GM12878 (cell line): Measurements from ENCODE around the gene CLEC16A. TPM values are rescaled to one million over a fixed set of nuclear protein-coding genes. Genes with fewer than 3 reads are reported as not detected.

ENCODE experiments used
- ASH2L ChIP-seq: fragments of 300-600, 200-600 bp; sonication (generic); IDR thresholded peaks from 2 replicates; pipeline ENCODE4 v1.6.1; 2017; ENCODE audit warnings: low read depth, mild to moderate bottlenecking, borderline replicate concordance
- HCFC1 ChIP-seq: fragments of 150-350 bp; IDR thresholded peaks from 2 replicates; pipeline ENCODE4 v1.6.1; 2014; ENCODE audit warnings: low read length
- NBN ChIP-seq: fragments of 450-650 bp; IDR thresholded peaks from 2 replicates; pipeline ENCODE4 v1.6.1; 2016
- RUNX3 ChIP-seq: IDR thresholded peaks from 2 replicates; pipeline ENCODE4 v1.6.1; 2012; ENCODE audit warnings: low read length, inconsistent platforms
- ZZZ3 ChIP-seq: IDR thresholded peaks from 2 replicates; pipeline ENCODE4 v1.6.1; 2011; ENCODE audit warnings: low read depth; ENCODE audit not compliant: control insufficient read depth, insufficient read length
- polyA plus RNA-seq, 11 experiments: library from polyadenylated mRNA; depleted of rRNA in 4 of 11; unstranded in 6 of 11; stranded (reverse) in 5 of 11; fragments of >200 nt; fragmentation: Nextera tagmentation in 4 of 11; fragmentation: Illumina TruSeq in 1 of 11; extraction: Ambion mirVana in 4 of 11; extraction: Trizol in 1 of 11; gene quantifications; 1 replicate in 1 of 11; 2 replicates in 10 of 11; pipeline versions ENCODE4 v1.2.1 to v1.2.3, GENCODE V29; 2011 to 2016; ENCODE audit warnings: inconsistent platforms in 2 of 11, missing spikeins in 2 of 11, low read depth in 1 of 11
- total RNA-seq, 4 experiments: library from RNA; depleted of rRNA in 3 of 4; stranded (reverse); fragments of >200 nt in 3 of 4; fragmentation: Illumina TruSeq in 1 of 4; extraction: Trizol in 1 of 4; gene quantifications; 2 replicates each; pipeline versions ENCODE4 v1.2.1 to v1.2.3, GENCODE V29; 2013 to 2021
- TF ChIP-seq, protein P1 (sequence below): IDR thresholded peaks from 2 replicates; pipeline ENCODE4 v1.6.1; 2011; ENCODE audit warnings: mild to moderate bottlenecking, low read depth, low read length, moderate library complexity; ENCODE audit not compliant: insufficient replicate concordance
- TF ChIP-seq, protein P2 (sequence below), 3 experiments: IDR thresholded peaks in 2 of 3; conservative IDR thresholded peaks in 1 of 3; 2 replicates each; pipeline ENCODE4 v1.5.1; 2011; ENCODE audit warnings: low read depth in 3 of 3, low read length in 3 of 3, mild to moderate bottlenecking in 3 of 3, control low read depth in 2 of 3, moderate library complexity in 2 of 3, inconsistent platforms in 1 of 3, mixed read lengths in 1 of 3; ENCODE audit not compliant: control insufficient read depth in 2 of 3, insufficient read depth in 1 of 3; ENCODE audit errors: extremely low read depth in 1 of 3
- TF ChIP-seq, protein P3 (sequence below): fragments of 450-650 bp; conservative IDR thresholded peaks from 2 replicates; pipeline ENCODE4 v1.6.1; 2017; ENCODE audit warnings: mild to moderate bottlenecking, moderate library complexity

The CLEC16A gene
- total and polyA plus RNA-seq, 10 of the 15 experiments (the other 5 are each of a cell fraction or from before 2014, with no cell fraction given) = 1.5 to 28.8 (median 19.2) TPM

- TF ChIP-seq ZZZ3 (no peak), HCFC1 (no peak), ASH2L (no peak), RUNX3 (no peak), NBN (no peak)
- TF ChIP-seq, protein P1, sequence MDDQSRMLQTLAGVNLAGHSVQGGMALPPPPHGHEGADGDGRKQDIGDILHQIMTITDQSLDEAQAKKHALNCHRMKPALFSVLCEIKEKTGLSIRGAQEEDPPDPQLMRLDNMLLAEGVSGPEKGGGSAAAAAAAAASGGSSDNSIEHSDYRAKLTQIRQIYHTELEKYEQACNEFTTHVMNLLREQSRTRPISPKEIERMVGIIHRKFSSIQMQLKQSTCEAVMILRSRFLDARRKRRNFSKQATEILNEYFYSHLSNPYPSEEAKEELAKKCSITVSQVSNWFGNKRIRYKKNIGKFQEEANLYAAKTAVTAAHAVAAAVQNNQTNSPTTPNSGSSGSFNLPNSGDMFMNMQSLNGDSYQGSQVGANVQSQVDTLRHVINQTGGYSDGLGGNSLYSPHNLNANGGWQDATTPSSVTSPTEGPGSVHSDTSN = no peak
- TF ChIP-seq, protein P2, sequence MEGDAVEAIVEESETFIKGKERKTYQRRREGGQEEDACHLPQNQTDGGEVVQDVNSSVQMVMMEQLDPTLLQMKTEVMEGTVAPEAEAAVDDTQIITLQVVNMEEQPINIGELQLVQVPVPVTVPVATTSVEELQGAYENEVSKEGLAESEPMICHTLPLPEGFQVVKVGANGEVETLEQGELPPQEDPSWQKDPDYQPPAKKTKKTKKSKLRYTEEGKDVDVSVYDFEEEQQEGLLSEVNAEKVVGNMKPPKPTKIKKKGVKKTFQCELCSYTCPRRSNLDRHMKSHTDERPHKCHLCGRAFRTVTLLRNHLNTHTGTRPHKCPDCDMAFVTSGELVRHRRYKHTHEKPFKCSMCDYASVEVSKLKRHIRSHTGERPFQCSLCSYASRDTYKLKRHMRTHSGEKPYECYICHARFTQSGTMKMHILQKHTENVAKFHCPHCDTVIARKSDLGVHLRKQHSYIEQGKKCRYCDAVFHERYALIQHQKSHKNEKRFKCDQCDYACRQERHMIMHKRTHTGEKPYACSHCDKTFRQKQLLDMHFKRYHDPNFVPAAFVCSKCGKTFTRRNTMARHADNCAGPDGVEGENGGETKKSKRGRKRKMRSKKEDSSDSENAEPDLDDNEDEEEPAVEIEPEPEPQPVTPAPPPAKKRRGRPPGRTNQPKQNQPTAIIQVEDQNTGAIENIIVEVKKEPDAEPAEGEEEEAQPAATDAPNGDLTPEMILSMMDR (IDR thresholded peaks at IDR 0.05 in 2 of 3, conservative IDR thresholded peaks at IDR 0.05 in 1 of 3; ENCODE audit: control insufficient read depth in 2 of 3, extremely low read depth in 1 of 3, insufficient read depth in 1 of 3, low read depth in 3 of 3, low read length in 3 of 3) = no peak
- TF ChIP-seq, protein P3, sequence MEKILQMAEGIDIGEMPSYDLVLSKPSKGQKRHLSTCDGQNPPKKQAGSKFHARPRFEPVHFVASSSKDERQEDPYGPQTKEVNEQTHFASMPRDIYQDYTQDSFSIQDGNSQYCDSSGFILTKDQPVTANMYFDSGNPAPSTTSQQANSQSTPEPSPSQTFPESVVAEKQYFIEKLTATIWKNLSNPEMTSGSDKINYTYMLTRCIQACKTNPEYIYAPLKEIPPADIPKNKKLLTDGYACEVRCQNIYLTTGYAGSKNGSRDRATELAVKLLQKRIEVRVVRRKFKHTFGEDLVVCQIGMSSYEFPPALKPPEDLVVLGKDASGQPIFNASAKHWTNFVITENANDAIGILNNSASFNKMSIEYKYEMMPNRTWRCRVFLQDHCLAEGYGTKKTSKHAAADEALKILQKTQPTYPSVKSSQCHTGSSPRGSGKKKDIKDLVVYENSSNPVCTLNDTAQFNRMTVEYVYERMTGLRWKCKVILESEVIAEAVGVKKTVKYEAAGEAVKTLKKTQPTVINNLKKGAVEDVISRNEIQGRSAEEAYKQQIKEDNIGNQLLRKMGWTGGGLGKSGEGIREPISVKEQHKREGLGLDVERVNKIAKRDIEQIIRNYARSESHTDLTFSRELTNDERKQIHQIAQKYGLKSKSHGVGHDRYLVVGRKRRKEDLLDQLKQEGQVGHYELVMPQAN = no peak
Observed at GRCh38 chr16:11039726-11040125, 95.4 kb downstream of the CLEC16A start (continued).
